SK-N-SH (cell line): ENCODE measurements around the gene CFAP70. TPM values are rescaled to one million over a fixed set of nuclear protein-coding genes. Genes with fewer than 3 reads are reported as not detected.
A peak's percentile ranks its signal among the peaks of the same experiment; 100 is the strongest.

Source experiments
- CTCF ChIA-PET: fragments of 300-600, 350-600 bp; formaldehyde crosslinking; extraction: SDS; loops from one replicate; lab custom pipeline; 2021; lab: Yijun Ruan, JAX
- POLR2A ChIA-PET: fragments of 350-600 bp; sonication (Branson Sonifier 250); formaldehyde crosslinking; extraction: SDS; loops from one replicate; lab custom pipeline; 2020; ENCODE audit warnings: antibody characterized with exemption, inconsistent platforms; lab: Yijun Ruan, JAX
- DNase-seq: peaks from one replicate; pipeline ENCODE4 v3.0.0; 2012
- H2AFZ ChIP-seq: fragments of 200-600 bp; sonication (generic); 2 replicates; pipeline ENCODE4 v1.8.1; 2016; ENCODE audit warnings: antibody characterized with exemption, mild to moderate bottlenecking, low read depth
- H3F3A ChIP-seq: fragments of 200-600 bp; sonication (generic); replicated peaks from 2 replicates; pipeline ENCODE3; 2016; ENCODE audit warnings: antibody characterized with exemption, mild to moderate bottlenecking; ENCODE audit not compliant: insufficient read depth
- H3K27ac ChIP-seq, 2 experiments: fragments of 200-500 bp in 1 of 2; fragments of 200-600 bp in 1 of 2; sonication (Bioruptor generic) in 1 of 2; sonication (generic), shearing (Covaris generic) in 1 of 2; 2 replicates each; pipeline versions ENCODE4 v1.5.1 to v1.6.1; 2014 to 2016; ENCODE audit warnings: low read depth in 2 of 2, inconsistent platforms in 1 of 2, low read length in 1 of 2, mild to moderate bottlenecking in 1 of 2, mixed read lengths in 1 of 2
- H3K27me3 ChIP-seq: fragments of 200-600 bp; sonication (generic), shearing (Covaris generic); 2 replicates; pipeline ENCODE4 v1.6.1; 2016; ENCODE audit warnings: mixed run types; ENCODE audit not compliant: insufficient read depth
- H3K36me3 ChIP-seq, 2 experiments: fragments of 200-500 bp in 1 of 2; fragments of 200-600 bp in 1 of 2; sonication (Bioruptor generic) in 1 of 2; sonication (generic) in 1 of 2; replicated peaks in 1 of 2; 2 replicates each; pipeline versions ENCODE3 to v1.5.1; 2014 to 2016; ENCODE audit warnings: low read length in 1 of 2, mild to moderate bottlenecking in 1 of 2; ENCODE audit not compliant: insufficient read depth in 2 of 2, control insufficient read depth in 1 of 2
- H3K4me1 ChIP-seq, 2 experiments: fragments of 200-500 bp in 1 of 2; fragments of 200-600 bp in 1 of 2; sonication (Bioruptor generic) in 1 of 2; sonication (generic), shearing (Covaris generic) in 1 of 2; 2 replicates each; pipeline versions ENCODE4 v1.5.1 to v1.6.1; 2014 to 2016; ENCODE audit warnings: low read depth in 1 of 2, low read length in 1 of 2, mixed run types in 1 of 2; ENCODE audit not compliant: insufficient read depth in 2 of 2, control insufficient read depth in 1 of 2
- H3K4me2 ChIP-seq: fragments of 200-600 bp; sonication (generic), shearing (Covaris generic); 2 replicates; pipeline ENCODE4 v1.6.1; 2017; ENCODE audit warnings: mixed run types
- H3K4me3 ChIP-seq, 2 experiments: fragments of 200-500 bp in 1 of 2; fragments of 200-600 bp in 1 of 2; sonication (Bioruptor generic) in 1 of 2; sonication (generic), shearing (Covaris generic) in 1 of 2; 2 replicates each; pipeline versions ENCODE4 v1.5.1 to v1.8.1; 2014 to 2016; ENCODE audit warnings: low read depth in 2 of 2, inconsistent platforms in 1 of 2, low read length in 1 of 2, mild to moderate bottlenecking in 1 of 2, mixed read lengths in 1 of 2, moderate library complexity in 1 of 2
- H3K79me2 ChIP-seq: fragments of 200-600 bp; sonication (generic); 2 replicates; pipeline ENCODE4 v1.8.1; 2017; ENCODE audit warnings: mild to moderate bottlenecking; ENCODE audit not compliant: insufficient read depth
- H3K9ac ChIP-seq: fragments of 200-600 bp; sonication (generic); 2 replicates; pipeline ENCODE4 v1.6.1; 2017; ENCODE audit warnings: mixed run types
- H3K9me2 ChIP-seq: fragments of 200-600 bp; sonication (generic); 2 replicates; pipeline ENCODE4 v1.6.1; 2017; ENCODE audit warnings: mixed run types
- H3K9me3 ChIP-seq: fragments of 200-600 bp; sonication (generic); 2 replicates; pipeline ENCODE4 v1.6.1; 2017; ENCODE audit warnings: mixed run types, mild to moderate bottlenecking, moderate library complexity
- H4K20me1 ChIP-seq: fragments of 200-600 bp; sonication (generic); 2 replicates; pipeline ENCODE4 v1.6.1; 2017; ENCODE audit warnings: mild to moderate bottlenecking, mixed run types; ENCODE audit not compliant: insufficient read depth
- CHD2 ChIP-seq: fragments of 150-350 bp; IDR thresholded peaks from 2 replicates; pipeline ENCODE4 v1.6.1; 2018; ENCODE audit warnings: low read length; ENCODE audit not compliant: partially characterized antibody
- EZH2phosphoT487 ChIP-seq: fragments of 200-600 bp; sonication (generic); IDR thresholded peaks from 2 replicates; pipeline ENCODE4 v1.6.1; 2017; ENCODE audit warnings: low read depth, mixed run types, mild to moderate bottlenecking, antibody characterized with exemption, moderate library complexity, borderline replicate concordance
- FOSL2 ChIP-seq: IDR thresholded peaks from 2 replicates; pipeline ENCODE4 v1.4.0; 2012; ENCODE audit warnings: low read depth, mild to moderate bottlenecking, moderate library complexity, borderline replicate concordance
- FOXJ3 ChIP-seq: sonication (generic); formaldehyde crosslinking; IDR thresholded peaks from 2 replicates; pipeline ENCODE4 v1.5.1; 2020; ENCODE audit warnings: mild to moderate bottlenecking, missing genetic modification reagents
- FOXM1 ChIP-seq: IDR thresholded peaks from 2 replicates; pipeline ENCODE4 v1.4.0; 2012; ENCODE audit warnings: low read depth, mild to moderate bottlenecking
- GATA2 ChIP-seq: sonication (generic); formaldehyde crosslinking; IDR thresholded peaks from 2 replicates; pipeline ENCODE4 v1.5.0; 2020; ENCODE audit warnings: mild to moderate bottlenecking, missing genetic modification reagents
- JUND ChIP-seq: IDR thresholded peaks from 2 replicates; pipeline ENCODE4 v1.4.0; 2012
- MAX ChIP-seq: IDR thresholded peaks from 2 replicates; pipeline ENCODE4 v1.4.0; 2012; ENCODE audit warnings: low read depth
- MEF2A ChIP-seq: IDR thresholded peaks from 2 replicates; pipeline ENCODE4 v1.4.0; 2012; ENCODE audit warnings: low read depth, borderline replicate concordance
- NFIC ChIP-seq: IDR thresholded peaks from 2 replicates; pipeline ENCODE4 v1.4.0; 2012; ENCODE audit warnings: borderline replicate concordance
- NRF1 ChIP-seq: IDR thresholded peaks from 2 replicates; pipeline ENCODE4 v1.6.1; 2012; ENCODE audit warnings: low read depth, mild to moderate bottlenecking, low read length
- PBX3 ChIP-seq: IDR thresholded peaks from 2 replicates; pipeline ENCODE4; 2012
- RAD21 ChIP-seq: IDR thresholded peaks from 2 replicates; pipeline ENCODE4 v1.6.1; 2012; ENCODE audit warnings: mild to moderate bottlenecking, low read length
- RCOR1 ChIP-seq: fragments of 150-350 bp; IDR thresholded peaks from 2 replicates; pipeline ENCODE4 v1.6.1; 2017; ENCODE audit warnings: antibody characterized with exemption, low read length
- REST ChIP-seq: IDR thresholded peaks from 2 replicates; pipeline ENCODE4 v1.6.1; 2012; ENCODE audit warnings: mild to moderate bottlenecking, low read depth, low read length, moderate library complexity
- RFX5 ChIP-seq: IDR thresholded peaks from 2 replicates; pipeline ENCODE4 v1.6.1; 2012; ENCODE audit warnings: mild to moderate bottlenecking, improper control_type of control experiment, low read length
- RXRA ChIP-seq: IDR thresholded peaks from 2 replicates; pipeline ENCODE4 v1.4.0; 2012; ENCODE audit warnings: low read depth, mild to moderate bottlenecking, borderline replicate concordance
- TAF1 ChIP-seq: IDR thresholded peaks from 2 replicates; pipeline ENCODE4 v1.6.1; 2012; ENCODE audit warnings: low read depth, mild to moderate bottlenecking, low read length, moderate library complexity, borderline replicate concordance
- TCF12 ChIP-seq: IDR thresholded peaks from 2 replicates; pipeline ENCODE4 v1.4.0; 2012
- YY1 ChIP-seq: IDR thresholded peaks from 2 replicates; pipeline ENCODE4 v1.4.0; 2012; ENCODE audit warnings: low read depth, mild to moderate bottlenecking
- ZBTB33 ChIP-seq: IDR thresholded peaks from 2 replicates; pipeline ENCODE4 v1.4.0; 2012; ENCODE audit warnings: low read depth, borderline replicate concordance
- WGBS: methylation state at CpG from one replicate; pipeline ENCODE4 v1.1.6; 2017; ENCODE audit warnings: low lambda C conversion rate; 5-methylcytosine and 5-hydroxymethylcytosine counted together
- polyA plus RNA-seq, 3 experiments: library from polyadenylated mRNA; depleted of rRNA; stranded (reverse); fragments of >200 nt; gene quantifications; 2 replicates each; pipeline ENCODE4 v1.2.3, GENCODE V29; 2012

Gene CFAP70
- polyA plus RNA-seq, 1 of the 3 experiments (the other 2 are of a cell fraction) = 0.74 TPM

GRCh38 chr10:73264423-73264822, 94.2 kb downstream of the CFAP70 start:
- H3F3A ChIP-seq = peaks cover 16% of the 10 kb centered on the region
- peaks cover 0 to 15% of the 10 kb centered on the region in 2 experiments; a peak in 2 of 4 replicates for H3K4me1 ChIP-seq
- H3K4me3 ChIP-seq = no peak overlapping the region
- ChIA-PET CTCF (interaction anchor here (0.5 to 2.5 kb wide), 24 partner anchors 8 to 838 kb away, joined by 3 to 18 read pairs (median 5); partner anchors contain the start of genes DNAJC9 and MRPS16), POLR2A (no interaction called here)
- no peak overlapping the region for H3K9ac ChIP-seq
- no peaks in the 10 kb centered on the region for H3K9me3 ChIP-seq
- DNase-seq = no peak
- no peaks in the 10 kb centered on the region for H3K9me2 ChIP-seq
- H3K27ac ChIP-seq = 0 out of 4 replicates have a peak overlapping the region, but pooled peaks of 1 of the 2 experiments have one; percentile 25
- H4K20me1 ChIP-seq = no peaks in the 10 kb centered on the region
- no peak for TF ChIP-seq JUND
- TF ChIP-seq TCF12 = no peak
- no peak for TF ChIP-seq FOSL2
- TF ChIP-seq FOXM1 = no peak
- no peak for TF ChIP-seq RXRA
- TF ChIP-seq MAX = no peak
- TF ChIP-seq CHD2 = no peak
- no peaks in the 10 kb centered on the region for H3K36me3 ChIP-seq
- no peak overlapping the region for H2AFZ ChIP-seq
- no peaks in the 10 kb centered on the region for H3K79me2 ChIP-seq
- 86% methylated on average over 2 of the region's 2 CpGs for WGBS
- no peaks in the 10 kb centered on the region for H3K27me3 ChIP-seq
- no peak overlapping the region for H3K4me2 ChIP-seq

GRCh38 chr10:73263693-73264347, 94.8 kb downstream of the CFAP70 start:
- Histone ChIP-seq H3K36me3 (no peaks in the 10 kb centered on the region), H3F3A (peaks cover 16% of the 10 kb centered on the region), H3K4me3 (peak overlapping the region in 1 of 2 experiments; percentile 42; a peak in 1 of 4 replicates), H3K9ac (no peak overlapping the region), H3K4me1 (peaks cover 0 to 15% of the 10 kb centered on the region in 2 experiments; a peak in 2 of 4 replicates), H3K9me3 (no peaks in the 10 kb centered on the region), H3K9me2 (no peaks in the 10 kb centered on the region), H4K20me1 (no peaks in the 10 kb centered on the region), H3K27me3 (no peaks in the 10 kb centered on the region), H3K4me2 (peak overlapping the region; percentile 15; the same call in 1 of the 2 replicates), H2AFZ (no peak overlapping the region), H3K79me2 (no peaks in the 10 kb centered on the region), H3K27ac (peak overlapping the region in 1 of 2 experiments; percentile 25; a peak in 1 of 4 replicates)
- peak; percentile 34 for DNase-seq
- CTCF ChIA-PET = interaction anchor here (0.7 to 2.5 kb wide), 30 partner anchors 9 to 383 kb away, joined by 3 to 18 read pairs (median 4); partner anchors contain the start of genes DNAJC9 and MRPS16
- POLR2A ChIA-PET = no interaction called here
- WGBS = 7% methylated on average over 1 of the region's 1 CpG
- no peak for TF ChIP-seq FOXM1
- TF ChIP-seq GATA2 = no peak
- no peak for TF ChIP-seq RFX5
- TF ChIP-seq TCF12 = 0 out of 2 replicates have a peak, but pooled peaks have one; percentile 27
- peak; percentile 67 for TF ChIP-seq RAD21
- TF ChIP-seq NFIC = peak; percentile 68
- no peak for TF ChIP-seq FOSL2
- no peak for TF ChIP-seq REST
- no peak for TF ChIP-seq FOXJ3 (CRISPR knock-in tag)
- TF ChIP-seq EZH2phosphoT487 = no peak
- no peak for TF ChIP-seq RCOR1
- no peak for TF ChIP-seq RXRA
- TF ChIP-seq PBX3 = peak; percentile 65
- no peak for TF ChIP-seq ZBTB33
- TF ChIP-seq NRF1 = no peak
- TF ChIP-seq TAF1 = no peak
- no peak for TF ChIP-seq YY1
- no peak for TF ChIP-seq MEF2A
